Cardiac muscle cell (in vitro differentiated cells and primary cell): ENCODE results near the gene MAML3. TPM values are rescaled to one million over a fixed set of nuclear protein-coding genes. Genes with fewer than 3 reads are reported as not detected.

Source experiments
- DNase-seq, 2 donors: peaks; one replicate each; pipeline versions ENCODE4 v3.0.0 to v3.0.0-alpha.2; 2010 to 2017; ENCODE audit warnings: low read depth in 1 of 2, low spot score in 1 of 2
- H3K27ac ChIP-seq: fragments of 200-600 bp; sonication (generic); 2 replicates; pipeline ENCODE4 v1.5.1; 2016
- H3K27me3 ChIP-seq: fragments of 200-600 bp; sonication (generic); 2 replicates; pipeline ENCODE4 v1.6.0; 2016; ENCODE audit warnings: control low read depth
- H3K36me3 ChIP-seq: fragments of 200-600 bp; sonication (generic); 2 replicates; pipeline ENCODE4 v1.5.1; 2016; ENCODE audit warnings: control low read depth
- H3K4me1 ChIP-seq: fragments of 200-600 bp; sonication (generic); 2 replicates; pipeline ENCODE4 v1.8.1; 2017; ENCODE audit warnings: low read depth, mild to moderate bottlenecking, mixed run types
- H3K4me3 ChIP-seq: fragments of 200-600 bp; sonication (generic); 2 replicates; pipeline ENCODE4 v1.5.1; 2016; ENCODE audit warnings: mild to moderate bottlenecking
- H3K9me3 ChIP-seq: fragments of 200-600 bp; sonication (generic); 2 replicates; pipeline ENCODE4 v1.5.1; 2017; ENCODE audit warnings: low read depth, mild to moderate bottlenecking, control low read depth
- polyA plus RNA-seq: library from polyadenylated mRNA; unstranded; fragments of >200 nt; fragmentation: Nextera tagmentation; extraction: Ambion mirVana; gene quantifications from 2 replicates; pipeline ENCODE4 v1.2.1, GENCODE V29; 2016
- total RNA-seq: library from RNA; depleted of rRNA; stranded (reverse); fragments of >200 nt; gene quantifications from 2 replicates; pipeline ENCODE4 v1.2.3, GENCODE V29; 2016
- TF ChIP-seq, protein P1 (sequence below): IDR thresholded peaks from 2 replicates; pipeline ENCODE4 v1.5.1; 2012; ENCODE audit warnings: low read depth, mild to moderate bottlenecking, low read length

Gene MAML3
- total and polyA plus RNA-seq, 2 experiments from 2014 or later = 7.8 to 22.8 TPM

DNA sequence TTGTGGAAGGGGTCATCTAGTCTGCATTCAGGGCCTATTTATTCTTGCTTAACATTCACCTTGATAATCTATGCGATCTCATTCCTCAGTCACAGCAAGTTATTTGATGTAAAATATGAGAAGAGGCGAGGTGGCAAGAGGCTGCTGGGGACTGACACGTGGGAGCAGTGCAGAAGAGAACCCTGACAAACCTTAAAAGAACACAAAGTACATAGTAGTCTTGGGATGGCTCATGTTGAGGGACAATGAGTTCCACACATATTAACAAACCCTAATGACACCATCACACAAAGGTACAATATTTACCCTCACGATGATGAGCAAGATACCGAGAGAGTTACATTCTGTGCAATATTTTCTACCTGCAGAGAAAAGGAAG lies 57.5 kb downstream of the MAML3 start:
- Histone ChIP-seq H3K27ac (peak overlapping the region; percentile 48), H3K4me3 (no peak overlapping the region)
- TF ChIP-seq, protein P1, sequence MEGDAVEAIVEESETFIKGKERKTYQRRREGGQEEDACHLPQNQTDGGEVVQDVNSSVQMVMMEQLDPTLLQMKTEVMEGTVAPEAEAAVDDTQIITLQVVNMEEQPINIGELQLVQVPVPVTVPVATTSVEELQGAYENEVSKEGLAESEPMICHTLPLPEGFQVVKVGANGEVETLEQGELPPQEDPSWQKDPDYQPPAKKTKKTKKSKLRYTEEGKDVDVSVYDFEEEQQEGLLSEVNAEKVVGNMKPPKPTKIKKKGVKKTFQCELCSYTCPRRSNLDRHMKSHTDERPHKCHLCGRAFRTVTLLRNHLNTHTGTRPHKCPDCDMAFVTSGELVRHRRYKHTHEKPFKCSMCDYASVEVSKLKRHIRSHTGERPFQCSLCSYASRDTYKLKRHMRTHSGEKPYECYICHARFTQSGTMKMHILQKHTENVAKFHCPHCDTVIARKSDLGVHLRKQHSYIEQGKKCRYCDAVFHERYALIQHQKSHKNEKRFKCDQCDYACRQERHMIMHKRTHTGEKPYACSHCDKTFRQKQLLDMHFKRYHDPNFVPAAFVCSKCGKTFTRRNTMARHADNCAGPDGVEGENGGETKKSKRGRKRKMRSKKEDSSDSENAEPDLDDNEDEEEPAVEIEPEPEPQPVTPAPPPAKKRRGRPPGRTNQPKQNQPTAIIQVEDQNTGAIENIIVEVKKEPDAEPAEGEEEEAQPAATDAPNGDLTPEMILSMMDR = no peak

DNA sequence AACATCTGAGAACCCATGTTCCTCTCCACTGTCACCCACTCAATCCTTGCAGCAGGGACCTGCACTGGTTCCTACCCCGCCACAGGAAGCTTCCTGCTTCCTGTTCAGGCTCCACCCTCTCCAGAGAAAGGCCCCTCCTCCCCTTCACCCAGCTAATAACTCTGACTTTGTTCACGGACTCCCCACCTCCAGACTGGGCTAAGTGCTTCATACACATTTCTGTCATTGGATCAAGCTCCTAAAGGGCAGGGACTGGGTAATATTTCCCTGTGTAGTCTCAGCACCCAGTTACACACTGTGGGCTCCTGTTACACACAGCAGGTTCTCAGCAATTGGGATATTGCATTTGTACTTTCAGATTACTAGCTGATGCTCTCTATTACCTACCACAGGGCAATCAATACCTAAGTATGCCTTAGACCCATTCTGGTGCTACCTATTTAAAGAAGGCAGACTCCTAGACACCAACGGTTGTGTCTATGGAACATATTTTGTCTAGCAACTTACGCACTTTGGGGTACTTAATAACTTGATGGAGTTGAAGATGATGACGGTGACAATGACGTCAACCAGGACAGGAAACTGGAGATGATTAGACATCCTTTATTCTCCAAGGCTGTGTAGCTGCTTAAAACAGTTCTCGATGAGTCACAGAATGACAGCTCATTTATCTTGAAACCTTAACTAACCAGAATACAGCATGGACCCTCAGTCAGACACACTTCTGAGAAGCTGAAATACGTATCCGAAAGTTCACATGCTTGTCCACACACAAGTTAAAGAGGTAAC lies 58.1 kb downstream of the MAML3 start:
- Histone ChIP-seq H3K4me3 (no peak overlapping the region), H3K27ac (peak overlapping the region; percentile 48), H3K4me1 (peaks cover 62% of the 10 kb centered on the region), H3K36me3 (no peaks in the 10 kb centered on the region), H3K9me3 (no peaks in the 10 kb centered on the region), H3K27me3 (no peaks in the 10 kb centered on the region)
- peak; percentile 52 to 97 for DNase-seq
- TF ChIP-seq, protein P1 = no peak

More for the DNA sequence above, 57.5 kb downstream of the MAML3 start:
- H3K36me3 ChIP-seq = no peaks in the 10 kb centered on the region
- no peaks in the 10 kb centered on the region for H3K27me3 ChIP-seq
- peaks cover 57% of the 10 kb centered on the region for H3K4me1 ChIP-seq
- no peaks in the 10 kb centered on the region for H3K9me3 ChIP-seq
- DNase-seq = no peak

DNA sequence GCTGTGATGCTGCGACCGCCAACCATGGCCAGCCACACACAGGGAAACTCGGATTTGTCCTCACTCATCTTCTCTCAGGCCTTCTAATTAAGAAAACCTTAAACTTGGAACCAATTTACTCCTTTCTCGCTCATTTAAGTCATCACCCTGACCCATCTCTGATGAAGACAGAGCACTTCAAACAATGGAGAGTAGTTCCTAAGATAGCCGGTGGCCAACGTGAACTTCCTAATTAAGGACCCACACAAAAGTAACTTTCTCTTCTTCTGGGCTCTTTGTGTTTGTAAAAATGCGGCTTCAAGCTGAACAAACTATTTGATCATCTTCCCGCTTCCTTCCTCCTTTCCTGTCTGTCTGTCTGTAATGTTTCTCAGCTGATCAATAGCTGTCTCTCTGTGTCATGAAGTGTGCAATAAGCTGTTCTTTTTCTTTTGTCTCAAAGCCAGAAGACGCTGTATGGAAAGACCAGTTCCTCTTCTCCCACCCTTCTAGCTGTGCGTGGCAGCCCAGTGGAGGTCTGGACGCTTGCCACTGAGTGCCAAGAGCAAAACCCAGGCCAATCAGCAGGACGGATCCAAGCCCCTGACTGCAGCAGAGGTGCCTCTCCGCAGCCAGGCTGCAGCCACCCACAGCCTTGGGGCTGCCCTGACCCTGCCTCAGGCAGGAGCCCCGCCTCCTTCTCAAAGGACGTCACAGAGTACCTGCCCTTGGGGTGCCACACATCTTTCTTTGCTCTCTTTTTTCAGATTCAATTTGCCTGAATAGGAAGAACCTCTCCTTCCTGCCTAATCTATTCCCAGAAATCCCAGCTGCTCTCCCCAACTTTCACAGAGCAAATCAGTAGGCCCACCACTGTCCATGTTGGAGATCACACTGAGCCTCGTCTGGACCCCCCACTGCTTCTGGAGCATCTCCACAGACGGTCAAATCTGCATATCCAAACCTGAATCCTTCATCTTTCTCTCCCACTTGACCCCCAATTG lies 59.3 kb downstream of the MAML3 start:
- Histone ChIP-seq H3K4me1 (peaks cover 67% of the 10 kb centered on the region), H3K4me3 (no peak overlapping the region), H3K36me3 (no peaks in the 10 kb centered on the region), H3K27me3 (no peaks in the 10 kb centered on the region), H3K27ac (no peak overlapping the region), H3K9me3 (no peaks in the 10 kb centered on the region)
- TF ChIP-seq, protein P1 = no peak
- DNase-seq = no peak

DNA sequence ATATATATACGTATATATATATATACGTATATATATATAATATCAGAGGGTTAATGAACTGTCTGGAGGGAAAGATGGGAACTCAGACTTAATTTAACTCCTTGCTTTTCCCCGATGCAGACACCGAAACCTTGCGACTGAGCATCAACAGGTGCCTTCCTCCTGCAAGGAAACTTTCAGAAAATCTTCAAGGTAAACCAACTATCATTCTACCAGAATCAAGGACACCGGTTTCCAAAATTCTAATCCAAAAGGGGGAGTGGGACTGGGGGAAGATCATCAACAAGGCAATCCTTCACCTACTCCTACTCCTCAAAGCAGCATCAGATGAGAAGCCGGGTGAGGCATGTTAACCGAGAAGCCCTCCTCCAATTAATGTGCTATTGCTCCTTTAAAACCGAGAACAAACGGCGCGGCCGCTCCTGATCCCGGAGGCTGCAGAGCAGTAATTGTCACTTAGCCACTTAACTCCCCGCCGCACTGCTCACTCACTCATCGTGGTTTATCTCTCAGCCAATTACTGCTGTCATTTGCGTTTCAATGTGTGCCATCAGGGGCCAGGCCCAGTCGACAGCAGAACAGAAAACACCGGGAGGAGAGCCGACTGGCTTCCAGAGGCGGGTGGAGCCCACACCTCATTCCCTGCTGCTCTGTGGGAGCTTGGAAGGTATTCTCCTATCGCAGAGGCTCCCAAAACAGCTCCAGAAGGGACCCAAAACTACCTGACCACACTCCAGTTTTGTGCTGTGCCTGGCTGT lies 61.7 kb downstream of the MAML3 start:
- peak in 1 of 2 donors; percentile 94 for DNase-seq
- TF ChIP-seq, protein P1 = no peak
- Histone ChIP-seq H3K9me3 (no peaks in the 10 kb centered on the region), H3K36me3 (no peaks in the 10 kb centered on the region), H3K4me3 (no peak overlapping the region), H3K27me3 (no peaks in the 10 kb centered on the region), H3K27ac (peak overlapping the region; percentile 59), H3K4me1 (peaks cover 70% of the 10 kb centered on the region)

DNA sequence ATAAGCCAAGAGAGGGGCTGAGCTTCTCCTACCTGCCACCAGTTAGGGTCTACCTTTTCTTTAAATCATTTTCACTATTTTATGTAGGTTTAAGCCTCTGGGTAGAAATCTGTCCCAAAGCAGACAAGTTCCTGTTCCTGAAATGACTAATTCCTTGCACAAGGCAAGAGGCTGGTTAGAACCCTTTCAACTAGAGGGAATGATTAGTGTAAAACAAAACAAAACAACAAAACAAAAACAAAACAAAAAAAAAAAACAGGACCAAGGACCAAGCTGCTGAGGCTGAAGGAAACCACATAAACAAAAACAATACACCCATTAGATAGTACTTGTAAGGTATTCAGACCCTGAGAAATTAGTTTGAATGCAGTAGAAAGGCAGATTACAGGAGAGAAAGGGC lies 62.7 kb downstream of the MAML3 start:
- Histone ChIP-seq H3K9me3 (no peaks in the 10 kb centered on the region), H3K4me3 (no peak overlapping the region), H3K27me3 (no peaks in the 10 kb centered on the region), H3K36me3 (no peaks in the 10 kb centered on the region), H3K4me1 (peaks cover 60% of the 10 kb centered on the region), H3K27ac (no peak overlapping the region)
- TF ChIP-seq, protein P1 = no peak
- DNase-seq = no peak
